Mucosa of stomach (tissue), 1 donor: ENCODE measurements around the gene REV3L.

Experiments
- H3K27me3 ChIP-seq: one replicate; pipeline ENCODE4 v1.7.0; 2013; ENCODE audit warnings: mild to moderate bottlenecking, low read length; ENCODE audit not compliant: control insufficient read depth, insufficient read depth
- H3K36me3 ChIP-seq: one replicate; pipeline ENCODE4 v1.7.0; 2013; ENCODE audit warnings: low read length; ENCODE audit not compliant: control insufficient read depth, insufficient read depth
- H3K4me1 ChIP-seq: one replicate; pipeline ENCODE4 v1.7.0; 2013; ENCODE audit warnings: mild to moderate bottlenecking, low read length; ENCODE audit not compliant: control insufficient read depth, insufficient read depth
- H3K4me3 ChIP-seq: one replicate; pipeline ENCODE4 v1.7.0; 2013; ENCODE audit warnings: low read length
- H3K9ac ChIP-seq: one replicate; pipeline ENCODE4 v1.7.0; 2013; ENCODE audit warnings: mild to moderate bottlenecking, low read length, moderate library complexity
- H3K9me3 ChIP-seq: one replicate; pipeline ENCODE4 v1.7.0; 2013; ENCODE audit warnings: mild to moderate bottlenecking, low read length, moderate library complexity; ENCODE audit not compliant: control insufficient read depth
- donor health status: Pancreatic carcinoma.

Gene REV3L

GRCh38 chr6:111458670-111459232 lies 24.3 kb downstream of the REV3L start:
- Histone ChIP-seq H3K9me3 (no peaks in the 10 kb centered on the region), H3K36me3 (no peaks in the 10 kb centered on the region), H3K27me3 (no peaks in the 10 kb centered on the region), H3K9ac (no peak overlapping the region), H3K4me3 (no peak overlapping the region), H3K4me1 (peaks cover 9% of the 10 kb centered on the region)

- H3K9ac ChIP-seq, result no peak overlapping the region
- H3K27me3 ChIP-seq, result no peaks in the 10 kb centered on the region
- H3K36me3 ChIP-seq, result no peaks in the 10 kb centered on the region
- H3K4me1 ChIP-seq, result no peaks in the 10 kb centered on the region
- H3K9me3 ChIP-seq, result no peaks in the 10 kb centered on the region
- H3K4me3 ChIP-seq, result no peak overlapping the region
These were observed 26.8 kb downstream of the REV3L start for GRCh38 chr6:111456208-111456607.

DNA sequence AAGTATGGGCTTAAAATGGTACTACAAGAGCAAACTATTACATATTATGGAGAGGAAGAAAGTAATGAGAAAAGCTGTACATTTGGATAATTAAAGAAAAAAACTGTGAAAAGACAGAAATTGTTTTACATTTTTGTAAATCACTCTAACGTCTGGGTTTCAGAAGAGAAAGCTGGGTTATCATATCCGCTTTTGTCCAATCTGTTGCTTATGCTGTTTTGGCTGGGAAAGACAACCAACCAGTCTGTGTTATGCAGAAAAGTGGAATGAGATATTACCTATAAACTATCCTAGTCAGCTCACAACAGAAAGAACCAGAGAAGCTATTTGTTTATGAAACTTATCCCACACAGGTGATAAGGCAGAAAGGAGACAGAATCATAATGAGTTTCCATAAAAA lies 32.4 kb downstream of the REV3L start:
- Histone ChIP-seq H3K36me3 (no peaks in the 10 kb centered on the region), H3K4me1 (no peaks in the 10 kb centered on the region), H3K9me3 (no peaks in the 10 kb centered on the region), H3K9ac (no peak overlapping the region), H3K4me3 (no peak overlapping the region), H3K27me3 (no peaks in the 10 kb centered on the region)

DNA sequence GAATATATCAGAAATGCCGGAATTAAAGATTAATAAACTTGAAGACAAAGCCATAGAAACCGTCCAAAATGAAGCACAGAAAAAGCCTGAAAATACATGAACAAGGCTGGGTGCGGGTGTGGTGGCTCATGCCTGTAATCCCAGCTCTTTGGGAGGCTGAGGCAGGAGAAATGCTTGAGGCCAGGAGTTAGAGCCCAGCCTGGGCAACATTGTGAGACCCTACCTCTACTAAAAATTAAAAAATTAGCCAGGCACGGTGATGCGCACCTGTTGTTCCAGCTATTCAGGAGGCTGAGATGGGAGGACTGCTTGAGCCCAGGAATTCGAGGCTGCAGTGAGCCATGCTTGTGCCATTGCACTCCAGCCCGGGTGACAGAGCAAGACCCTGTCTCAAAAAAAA lies 32.9 kb downstream of the REV3L start:
- no peaks in the 10 kb centered on the region for H3K36me3 ChIP-seq
- H3K4me1 ChIP-seq, result no peaks in the 10 kb centered on the region
- H3K27me3 ChIP-seq, result no peaks in the 10 kb centered on the region
- H3K4me3 ChIP-seq, result no peak overlapping the region
- no peak overlapping the region for H3K9ac ChIP-seq
- no peaks in the 10 kb centered on the region for H3K9me3 ChIP-seq

GRCh38 chr6:111449129-111449528 lies 33.9 kb downstream of the REV3L start:
- no peaks in the 10 kb centered on the region for H3K9me3 ChIP-seq
- H3K27me3 ChIP-seq, result no peaks in the 10 kb centered on the region
- no peaks in the 10 kb centered on the region for H3K4me1 ChIP-seq
- H3K36me3 ChIP-seq, result no peaks in the 10 kb centered on the region
- no peak overlapping the region for H3K4me3 ChIP-seq
- H3K9ac ChIP-seq, result no peak overlapping the region

GRCh38 chr6:111447051-111447450 lies 36.0 kb downstream of the REV3L start:
- Histone ChIP-seq H3K9me3 (no peaks in the 10 kb centered on the region), H3K4me1 (no peaks in the 10 kb centered on the region), H3K4me3 (no peak overlapping the region), H3K36me3 (no peaks in the 10 kb centered on the region), H3K9ac (no peak overlapping the region), H3K27me3 (no peaks in the 10 kb centered on the region)

- no peak overlapping the region for H3K9ac ChIP-seq
- no peaks in the 10 kb centered on the region for H3K36me3 ChIP-seq
- H3K4me1 ChIP-seq, result no peaks in the 10 kb centered on the region
- H3K27me3 ChIP-seq, result no peaks in the 10 kb centered on the region
- no peak overlapping the region for H3K4me3 ChIP-seq
- no peaks in the 10 kb centered on the region for H3K9me3 ChIP-seq
These were observed 37.2 kb downstream of the REV3L start for GRCh38 chr6:111445861-111446267.

DNA sequence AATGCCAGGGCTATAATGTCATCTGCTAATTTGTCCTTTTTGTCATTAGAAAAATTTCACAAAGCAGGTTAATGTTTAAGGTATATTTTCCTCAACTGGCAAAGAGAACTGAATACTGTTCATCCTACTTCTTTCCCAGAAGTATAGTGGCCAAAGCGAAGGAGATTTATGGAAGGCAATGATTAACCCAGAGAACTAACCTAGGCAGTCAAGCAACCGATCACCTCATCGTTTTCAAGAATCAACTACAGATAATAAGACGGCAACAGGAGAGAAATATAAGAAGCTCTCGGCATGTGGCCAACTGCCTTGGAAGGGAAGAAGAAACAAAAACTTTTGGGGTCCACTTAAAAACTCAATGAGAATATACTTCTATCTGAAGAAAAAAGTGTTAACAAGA lies 38.2 kb downstream of the REV3L start:
- Histone ChIP-seq H3K9ac (no peak overlapping the region), H3K9me3 (no peaks in the 10 kb centered on the region), H3K4me1 (no peaks in the 10 kb centered on the region), H3K27me3 (no peaks in the 10 kb centered on the region), H3K36me3 (no peaks in the 10 kb centered on the region), H3K4me3 (no peak overlapping the region)

GRCh38 chr6:111441678-111442243 lies 41.3 kb downstream of the REV3L start:
- Histone ChIP-seq H3K9ac (no peak overlapping the region), H3K36me3 (no peaks in the 10 kb centered on the region), H3K4me3 (no peak overlapping the region), H3K4me1 (no peaks in the 10 kb centered on the region), H3K27me3 (no peaks in the 10 kb centered on the region), H3K9me3 (no peaks in the 10 kb centered on the region)

GRCh38 chr6:111439171-111439570 lies 43.8 kb downstream of the REV3L start:
- no peaks in the 10 kb centered on the region for H3K9me3 ChIP-seq
- H3K27me3 ChIP-seq, result no peaks in the 10 kb centered on the region
- no peaks in the 10 kb centered on the region for H3K4me1 ChIP-seq
- H3K9ac ChIP-seq, result no peak overlapping the region
- no peaks in the 10 kb centered on the region for H3K36me3 ChIP-seq
- H3K4me3 ChIP-seq, result no peak overlapping the region

- Histone ChIP-seq H3K36me3 (no peaks in the 10 kb centered on the region), H3K9me3 (no peaks in the 10 kb centered on the region), H3K9ac (no peak overlapping the region), H3K4me3 (no peak overlapping the region), H3K27me3 (no peaks in the 10 kb centered on the region), H3K4me1 (no peaks in the 10 kb centered on the region)
These were observed 45.4 kb downstream of the REV3L start for GRCh38 chr6:111437573-111437972.

- no peaks in the 10 kb centered on the region for H3K4me1 ChIP-seq
- no peak overlapping the region for H3K9ac ChIP-seq
- no peaks in the 10 kb centered on the region for H3K36me3 ChIP-seq
- H3K27me3 ChIP-seq, result no peaks in the 10 kb centered on the region
- H3K9me3 ChIP-seq, result no peaks in the 10 kb centered on the region
- no peak overlapping the region for H3K4me3 ChIP-seq
These were observed 50.5 kb downstream of the REV3L start for GRCh38 chr6:111432511-111432910.
